ENCODE measurements around the gene THEMIS2.
"Not testable (repeated sequence)": the region's sequence is repeated elsewhere in the genome, so short reads cannot be mapped to it uniquely, and the experiment has no call there.

Gene THEMIS2

DNA sequence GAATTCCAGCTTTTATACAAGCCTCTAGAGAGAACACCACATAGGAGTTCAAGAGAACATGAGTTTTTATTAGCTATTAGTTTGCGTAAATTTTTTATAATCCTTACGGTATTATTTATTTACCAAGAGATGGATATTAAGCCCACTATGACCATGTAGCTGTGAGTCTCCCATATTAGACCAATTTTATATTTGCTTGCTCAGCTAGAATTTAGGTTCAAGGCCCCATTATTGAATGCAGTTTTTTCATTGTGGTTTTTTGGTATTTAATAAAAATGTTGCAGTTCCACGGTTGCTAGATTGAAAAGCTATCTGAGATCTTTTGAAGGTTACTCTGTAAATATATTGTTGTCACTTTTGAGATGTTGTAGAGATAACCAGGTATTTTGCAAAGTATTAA lies 38.9 kb upstream of the THEMIS2 start:
- no peak for TF ChIP-seq ZFX (IDR thresholded peaks at IDR 0.05; ENCODE audit: borderline replicate concordance)
- TF ChIP-seq, protein P1, sequence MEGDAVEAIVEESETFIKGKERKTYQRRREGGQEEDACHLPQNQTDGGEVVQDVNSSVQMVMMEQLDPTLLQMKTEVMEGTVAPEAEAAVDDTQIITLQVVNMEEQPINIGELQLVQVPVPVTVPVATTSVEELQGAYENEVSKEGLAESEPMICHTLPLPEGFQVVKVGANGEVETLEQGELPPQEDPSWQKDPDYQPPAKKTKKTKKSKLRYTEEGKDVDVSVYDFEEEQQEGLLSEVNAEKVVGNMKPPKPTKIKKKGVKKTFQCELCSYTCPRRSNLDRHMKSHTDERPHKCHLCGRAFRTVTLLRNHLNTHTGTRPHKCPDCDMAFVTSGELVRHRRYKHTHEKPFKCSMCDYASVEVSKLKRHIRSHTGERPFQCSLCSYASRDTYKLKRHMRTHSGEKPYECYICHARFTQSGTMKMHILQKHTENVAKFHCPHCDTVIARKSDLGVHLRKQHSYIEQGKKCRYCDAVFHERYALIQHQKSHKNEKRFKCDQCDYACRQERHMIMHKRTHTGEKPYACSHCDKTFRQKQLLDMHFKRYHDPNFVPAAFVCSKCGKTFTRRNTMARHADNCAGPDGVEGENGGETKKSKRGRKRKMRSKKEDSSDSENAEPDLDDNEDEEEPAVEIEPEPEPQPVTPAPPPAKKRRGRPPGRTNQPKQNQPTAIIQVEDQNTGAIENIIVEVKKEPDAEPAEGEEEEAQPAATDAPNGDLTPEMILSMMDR (IDR thresholded peaks at IDR 0.05): no peak
- H3K27ac ChIP-seq: no peak overlapping the region

DNA sequence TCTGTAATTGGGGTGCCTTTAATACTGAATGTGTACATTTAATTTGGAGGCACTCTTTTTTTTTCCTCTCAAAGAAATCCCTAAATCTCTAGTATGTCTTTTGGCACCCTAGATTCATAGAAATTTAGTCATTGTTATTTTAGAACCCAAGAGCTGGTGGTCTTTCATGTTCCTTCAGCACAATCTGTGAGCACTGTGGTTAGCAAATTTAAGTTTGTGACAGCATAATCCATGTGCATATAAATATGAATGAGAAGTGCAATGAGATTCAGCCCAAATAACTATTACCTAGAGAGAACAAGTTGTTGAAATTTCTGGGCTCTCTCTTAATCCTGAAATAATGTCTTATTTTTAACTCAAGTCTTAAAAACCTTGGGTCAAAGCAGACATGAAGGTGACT lies 37.3 kb upstream of the THEMIS2 start:
- TF ChIP-seq ZFX (IDR thresholded peaks at IDR 0.05; ENCODE audit: borderline replicate concordance): no peak
- TF ChIP-seq, protein P1 (IDR thresholded peaks at IDR 0.05): no peak
- H3K27ac ChIP-seq: no peak overlapping the region

DNA sequence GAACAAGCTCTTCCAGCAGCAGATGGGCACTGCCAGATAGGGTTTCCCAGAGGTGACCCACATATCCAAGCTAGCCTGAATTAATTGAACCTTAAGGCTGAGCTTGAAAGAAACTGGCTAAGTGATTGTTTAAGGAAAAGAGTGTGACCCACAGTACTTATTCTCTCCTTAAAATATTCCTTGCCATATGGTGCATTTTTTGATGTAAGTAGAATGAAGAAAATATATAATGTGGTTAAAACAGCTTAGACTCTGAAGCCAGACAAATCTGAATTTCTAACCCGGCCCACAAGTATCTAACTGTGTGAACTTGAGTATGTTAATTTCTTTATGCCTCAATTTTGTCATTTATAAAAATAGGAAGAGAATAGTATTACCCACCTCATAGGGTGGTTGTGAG lies 36.8 kb upstream of the THEMIS2 start:
- H3K27ac ChIP-seq: no peak overlapping the region
- TF ChIP-seq, protein P1 (IDR thresholded peaks at IDR 0.05): no peak
- TF ChIP-seq ZFX (IDR thresholded peaks at IDR 0.05; ENCODE audit: borderline replicate concordance): no peak

DNA sequence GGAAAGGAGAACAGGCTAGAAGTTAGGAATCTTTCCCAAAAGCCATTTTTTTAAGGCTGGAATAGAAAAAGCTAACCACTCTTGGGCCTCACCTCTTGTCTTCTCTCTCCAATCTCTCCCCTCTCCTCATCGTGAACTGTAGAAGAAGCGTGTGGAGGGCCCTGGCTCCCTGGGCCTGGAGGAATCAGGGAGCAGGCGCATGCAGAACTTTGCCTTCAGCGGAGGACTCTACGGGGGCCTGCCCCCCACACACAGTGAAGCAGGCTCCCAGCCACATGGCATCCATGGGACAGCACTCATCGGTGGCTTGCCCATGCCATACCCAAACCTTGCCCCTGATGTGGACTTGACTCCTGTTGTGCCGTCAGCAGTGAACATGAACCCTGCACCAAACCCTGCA lies 22.4 kb upstream of the THEMIS2 start:
- no peak overlapping the region for H3K27ac ChIP-seq
- no peak for TF ChIP-seq ZFX (IDR thresholded peaks at IDR 0.05; ENCODE audit: borderline replicate concordance)
- TF ChIP-seq, protein P1 (IDR thresholded peaks at IDR 0.05): no peak

DNA sequence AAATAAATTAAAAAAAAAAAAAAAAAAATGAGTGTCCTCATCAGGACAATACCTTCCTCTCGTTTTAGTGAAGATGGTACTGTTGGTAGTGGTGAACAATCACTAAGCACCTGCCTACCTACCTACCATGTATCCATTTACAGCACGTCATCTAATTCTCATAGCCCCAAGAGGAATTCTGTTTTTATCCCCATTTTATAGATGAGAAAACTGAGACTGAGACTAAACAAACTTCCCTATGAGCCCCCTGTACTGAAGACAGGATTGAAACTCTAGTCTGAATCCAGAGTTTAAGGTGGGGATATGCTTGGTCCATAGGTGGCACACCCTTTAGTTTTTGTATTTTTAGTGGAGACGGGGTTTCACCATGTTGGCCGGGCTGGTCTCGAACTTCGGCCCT lies 17.3 kb upstream of the THEMIS2 start:
- TF ChIP-seq, protein P1 (IDR thresholded peaks at IDR 0.05): no peak
- no peak for TF ChIP-seq ZFX (IDR thresholded peaks at IDR 0.05; ENCODE audit: borderline replicate concordance)
- H3K27ac ChIP-seq: no peak overlapping the region

DNA sequence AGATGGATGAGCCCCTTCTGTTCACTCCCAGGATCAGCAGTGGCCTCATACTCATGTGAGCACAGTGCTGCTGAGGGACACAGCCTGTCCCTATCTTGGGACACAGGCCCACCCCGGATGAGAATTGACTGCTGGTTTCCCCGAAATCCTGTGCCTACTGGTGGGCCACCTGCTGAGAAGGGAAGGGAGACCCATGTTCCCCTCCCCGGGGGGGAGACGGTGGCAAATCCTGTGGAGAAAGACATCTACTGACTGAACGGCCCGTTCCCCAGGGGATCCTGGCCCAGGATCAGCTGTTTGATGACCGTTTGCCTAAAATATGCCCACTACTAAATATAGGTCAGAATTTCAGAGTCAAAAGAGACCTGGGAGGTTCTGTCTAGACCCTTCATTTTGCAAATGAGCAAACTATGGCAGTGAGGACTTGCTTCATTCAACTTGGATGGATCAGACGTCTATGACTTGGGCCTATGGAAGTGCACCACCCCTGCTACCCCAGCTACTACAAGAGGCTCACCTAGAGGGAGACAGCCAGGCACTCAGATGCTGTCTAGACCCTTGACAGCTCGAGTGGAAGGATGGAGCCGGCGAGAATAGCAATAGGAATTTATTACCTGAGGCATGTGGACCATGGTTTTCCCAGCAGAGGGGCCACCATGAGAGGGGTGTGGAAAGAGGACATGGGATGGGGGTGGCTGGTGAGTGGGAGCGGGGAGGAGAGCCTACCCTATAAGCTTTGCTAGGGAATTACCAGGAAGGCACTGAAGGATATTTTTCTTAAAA lies 15.6 kb upstream of the THEMIS2 start:
- TF ChIP-seq, protein P1 (IDR thresholded peaks at IDR 0.05): no peak
- TF ChIP-seq ZFX (IDR thresholded peaks at IDR 0.05; ENCODE audit: borderline replicate concordance): no peak
- no peak overlapping the region for H3K27ac ChIP-seq

DNA sequence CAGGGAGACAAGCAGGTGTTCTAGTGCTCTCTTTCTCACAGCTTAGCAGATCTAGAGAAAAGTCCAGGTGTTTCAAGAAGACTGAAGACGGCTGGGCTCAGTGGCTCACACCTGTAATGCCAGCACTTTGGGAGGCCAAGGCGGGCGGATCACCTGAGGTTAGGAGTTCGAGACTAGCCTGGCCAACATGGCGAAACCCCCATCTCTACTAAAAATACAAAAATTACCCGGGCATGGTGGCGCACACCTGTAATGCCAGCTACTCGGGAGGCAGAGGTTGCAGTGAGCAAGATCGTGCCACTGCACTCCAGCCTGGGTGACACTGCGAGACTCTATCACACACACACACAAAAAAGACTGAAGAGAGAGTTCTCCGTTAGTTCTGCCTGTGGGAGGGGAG lies 14.8 kb upstream of the THEMIS2 start:
- H3K27ac ChIP-seq: not testable (repeated sequence)

All from 22Rv1 (cell line).